Cardiac fibroblast (primary cell): ENCODE measurements around the gene ARNT2.

Experiments
- DNase-seq, 2 donors: peaks; one replicate each; pipeline versions ENCODE4 v3.0.0 to v3.0.0-alpha.2; 2010; ENCODE audit warnings: low read depth in 2 of 2
- H3K4me3 ChIP-seq, 2 donors: replicated peaks in 1 of 2; 1 replicate in 1 of 2; 2 replicates in 1 of 2; pipeline ENCODE4 v1.5.1; 2011; ENCODE audit warnings: low read depth in 2 of 2, low read length in 2 of 2, mild to moderate bottlenecking in 2 of 2, moderate library complexity in 1 of 2
- TF ChIP-seq, protein P1 (sequence below): IDR thresholded peaks from one replicate; pipeline ENCODE4 v1.5.1; 2011; ENCODE audit warnings: low read depth, mild to moderate bottlenecking, low read length, inconsistent platforms

ARNT2 gene

DNA sequence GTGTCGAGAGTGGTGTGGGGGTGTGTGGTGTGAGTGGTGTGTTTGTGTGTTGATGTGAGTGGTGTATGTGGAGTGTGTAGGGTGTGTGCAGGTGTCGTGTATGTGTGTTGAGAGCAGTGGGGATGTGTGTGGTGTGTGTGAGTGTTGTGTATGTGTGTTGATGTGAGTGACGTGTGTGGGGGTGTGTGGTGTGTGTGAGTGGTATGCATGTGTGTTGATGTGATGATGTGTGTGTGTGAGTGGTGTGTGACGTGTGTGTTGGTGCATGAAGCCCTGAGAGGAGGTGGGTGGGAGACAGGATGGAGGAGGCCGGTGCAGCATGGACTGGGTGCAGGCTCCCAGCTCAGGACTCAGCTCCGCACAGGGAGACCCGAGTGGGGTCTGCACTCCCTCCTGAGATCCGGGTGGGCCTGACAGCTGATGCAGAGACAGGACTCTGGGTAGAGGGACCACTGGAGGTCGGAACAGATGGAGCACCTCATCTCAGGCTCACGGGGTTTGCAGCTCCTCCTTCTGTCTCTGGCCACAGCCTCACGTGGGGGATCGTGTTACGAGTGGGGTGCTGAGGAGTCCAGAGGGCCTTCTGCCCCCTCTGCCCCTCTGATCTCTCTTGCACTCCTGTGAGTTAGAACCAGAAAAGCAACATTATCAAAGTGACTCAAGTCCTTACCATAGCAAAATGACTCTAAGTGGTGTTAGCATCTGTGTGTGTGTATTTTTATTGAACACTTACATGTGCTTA lies 41.3 kb downstream of the ARNT2 start:
- TF ChIP-seq, protein P1, sequence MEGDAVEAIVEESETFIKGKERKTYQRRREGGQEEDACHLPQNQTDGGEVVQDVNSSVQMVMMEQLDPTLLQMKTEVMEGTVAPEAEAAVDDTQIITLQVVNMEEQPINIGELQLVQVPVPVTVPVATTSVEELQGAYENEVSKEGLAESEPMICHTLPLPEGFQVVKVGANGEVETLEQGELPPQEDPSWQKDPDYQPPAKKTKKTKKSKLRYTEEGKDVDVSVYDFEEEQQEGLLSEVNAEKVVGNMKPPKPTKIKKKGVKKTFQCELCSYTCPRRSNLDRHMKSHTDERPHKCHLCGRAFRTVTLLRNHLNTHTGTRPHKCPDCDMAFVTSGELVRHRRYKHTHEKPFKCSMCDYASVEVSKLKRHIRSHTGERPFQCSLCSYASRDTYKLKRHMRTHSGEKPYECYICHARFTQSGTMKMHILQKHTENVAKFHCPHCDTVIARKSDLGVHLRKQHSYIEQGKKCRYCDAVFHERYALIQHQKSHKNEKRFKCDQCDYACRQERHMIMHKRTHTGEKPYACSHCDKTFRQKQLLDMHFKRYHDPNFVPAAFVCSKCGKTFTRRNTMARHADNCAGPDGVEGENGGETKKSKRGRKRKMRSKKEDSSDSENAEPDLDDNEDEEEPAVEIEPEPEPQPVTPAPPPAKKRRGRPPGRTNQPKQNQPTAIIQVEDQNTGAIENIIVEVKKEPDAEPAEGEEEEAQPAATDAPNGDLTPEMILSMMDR = no peak
- no peak overlapping the region for H3K4me3 ChIP-seq
- DNase-seq = no peak

DNA sequence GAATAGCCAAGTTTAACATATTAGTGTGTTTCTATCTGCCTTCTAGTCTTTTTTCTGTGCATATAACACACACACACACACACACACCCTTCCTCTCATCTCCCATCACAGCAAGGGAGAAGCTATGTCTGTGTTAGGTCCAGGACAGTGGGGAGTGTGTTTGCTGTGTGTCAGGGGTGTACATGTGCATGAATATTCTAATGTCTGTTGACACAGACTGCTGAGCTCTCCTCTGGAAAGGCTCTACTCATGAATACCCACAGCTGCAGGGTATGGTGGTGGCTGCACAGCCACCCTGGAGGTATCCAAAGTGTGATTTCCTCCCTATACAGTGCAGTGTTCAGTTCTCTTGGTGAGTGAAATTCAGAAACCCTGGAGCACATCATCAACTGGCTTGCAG lies 42.9 kb downstream of the ARNT2 start:
- DNase-seq = no peak
- TF ChIP-seq, protein P1 = no peak

DNA sequence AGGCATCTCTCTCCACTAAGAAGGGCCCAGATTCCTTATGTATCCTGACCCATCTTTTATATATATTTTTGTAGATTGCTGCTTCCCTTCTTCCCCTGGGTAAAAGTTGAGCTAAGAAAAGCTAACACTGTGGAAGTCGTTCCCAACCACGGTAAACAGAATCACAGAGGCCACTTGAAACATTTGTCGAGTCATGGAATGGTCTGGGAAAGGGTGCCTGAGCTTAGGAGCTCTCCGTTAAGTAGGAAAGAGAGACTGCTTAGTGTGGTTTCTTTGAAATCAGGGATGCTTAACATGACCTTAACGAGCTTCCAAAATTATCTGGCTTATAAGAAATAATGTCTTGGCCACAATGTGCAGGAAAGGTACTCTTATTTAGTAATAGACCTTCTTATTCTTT lies 45.6 kb downstream of the ARNT2 start:
- no peak overlapping the region for H3K4me3 ChIP-seq
- no peak for DNase-seq
- TF ChIP-seq, protein P1 = no peak

More for the DNA sequence above, 42.9 kb downstream of the ARNT2 start:
- H3K4me3 ChIP-seq = no peak overlapping the region

DNA sequence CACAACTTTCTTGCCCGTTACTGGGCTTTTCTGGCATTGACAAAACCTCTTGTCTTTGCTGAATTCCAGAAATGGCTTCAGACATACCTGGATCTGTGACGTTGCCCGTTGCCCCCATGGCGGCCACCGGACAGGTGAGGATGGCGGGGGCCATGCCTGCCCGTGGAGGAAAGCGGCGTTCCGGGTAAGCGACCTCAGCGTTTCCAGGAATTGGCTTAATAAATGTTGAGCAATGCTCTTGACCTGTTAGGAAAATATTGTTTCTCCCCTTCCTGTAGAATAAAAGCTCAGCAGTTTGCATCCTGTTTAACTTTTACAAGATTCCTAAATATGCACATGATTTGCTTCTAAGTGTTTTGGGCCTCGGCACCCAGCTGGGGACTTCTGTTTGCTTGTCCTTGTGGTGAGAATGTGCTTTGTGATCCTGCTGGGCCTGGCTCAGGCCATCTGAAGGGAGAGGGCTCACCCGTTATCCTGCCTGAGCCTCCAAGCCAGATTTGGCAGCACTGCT lies 46.7 kb downstream of the ARNT2 start:
- DNase-seq = no peak
- no peak overlapping the region for H3K4me3 ChIP-seq
- TF ChIP-seq, protein P1 = no peak

DNA sequence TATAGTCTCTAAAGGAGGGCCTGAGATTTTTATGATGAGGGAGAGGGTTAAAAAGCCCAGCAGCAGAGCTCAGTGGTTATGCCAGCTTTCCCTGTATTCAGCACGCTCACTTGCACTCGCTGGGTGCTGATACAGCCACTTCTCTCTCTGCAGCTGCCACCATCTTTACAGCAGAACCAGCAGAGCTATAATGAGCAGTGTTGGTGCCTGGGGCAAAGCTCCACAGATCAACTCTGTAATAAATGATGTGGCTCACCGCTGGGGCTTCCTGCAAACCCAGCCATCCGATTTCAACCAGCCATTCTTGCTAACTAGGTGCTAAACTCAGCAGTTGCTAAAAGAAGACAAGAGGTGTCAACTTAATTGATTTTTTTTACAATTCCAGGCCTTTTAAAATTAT lies 48.0 kb downstream of the ARNT2 start:
- no peak for DNase-seq
- no peak overlapping the region for H3K4me3 ChIP-seq
- TF ChIP-seq, protein P1 = no peak

DNA sequence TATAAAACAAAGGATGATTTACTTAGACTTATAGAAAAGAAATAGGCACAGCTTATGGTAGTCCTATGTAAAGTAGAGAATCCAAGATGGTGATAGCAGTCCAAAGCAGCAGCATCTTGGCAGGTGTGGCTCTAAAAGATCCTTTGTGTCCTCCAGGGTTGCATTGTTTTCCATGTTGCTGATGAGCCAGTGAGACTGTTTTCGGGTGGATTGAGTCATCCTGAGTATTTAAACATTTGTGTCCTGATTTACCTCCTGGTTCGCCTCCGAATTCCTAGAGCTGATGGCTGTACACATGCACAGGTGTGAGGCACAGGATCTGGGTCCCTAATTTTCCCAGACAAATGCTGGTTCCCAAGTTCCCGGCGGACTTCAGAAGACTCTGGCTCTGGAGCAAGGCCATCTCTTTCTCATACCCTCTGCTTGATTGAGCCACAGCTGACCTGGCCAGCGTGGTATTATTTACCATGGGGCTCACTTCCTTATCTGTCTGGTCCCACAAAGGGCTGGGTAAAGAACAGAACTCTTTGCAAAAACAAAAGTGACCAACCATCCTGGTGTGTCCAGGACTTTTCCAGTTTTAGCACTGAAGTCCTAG lies 51.0 kb downstream of the ARNT2 start:
- TF ChIP-seq, protein P1 = no peak
- no peak overlapping the region for H3K4me3 ChIP-seq
- peak in 1 of 2 donors; percentile 20 for DNase-seq
